Measurements from ENCODE around the gene GAR1.

The GAR1 gene

DNA sequence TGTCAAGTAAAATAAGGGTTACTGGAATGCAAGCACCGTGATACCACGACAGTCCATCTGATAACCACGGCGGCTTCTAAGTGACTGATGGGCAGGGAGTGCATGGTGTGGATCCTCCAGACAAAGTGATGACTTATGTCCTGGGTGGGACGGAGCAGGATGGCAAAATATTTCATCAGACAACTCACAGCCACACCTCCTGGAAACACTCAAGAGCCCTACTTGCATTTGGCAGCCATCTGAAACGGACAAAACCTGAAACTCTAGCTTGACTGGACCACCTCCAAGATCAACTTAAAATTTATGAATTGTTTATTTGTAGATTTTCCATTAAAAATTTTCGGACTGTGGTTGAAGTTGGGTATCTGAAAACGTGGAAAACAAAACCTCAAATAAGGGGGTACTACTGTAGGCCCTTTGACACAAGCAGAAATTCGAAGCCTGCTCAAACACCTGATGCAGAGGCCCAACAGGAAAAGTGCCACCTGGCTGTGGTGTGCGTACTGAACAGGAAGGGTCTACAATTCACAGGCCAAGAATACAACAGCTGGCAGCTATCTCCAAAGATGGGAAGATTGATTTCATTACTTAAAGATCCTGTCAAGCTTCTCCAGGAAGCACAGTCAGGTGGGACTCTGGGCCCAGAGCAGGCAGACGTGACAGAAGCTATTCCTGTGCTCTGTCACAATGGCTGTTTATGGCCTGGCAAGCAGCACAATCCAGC, 58.4 kb downstream of the GAR1 start:
- Histone ChIP-seq H3K9ac (ENCODE audit: low read depth, low read length) (no peak overlapping the region), H3K9me3 (replicated peaks; ENCODE audit: low read length) (no peaks in the 10 kb centered on the region), H3K27me3 (ENCODE audit: control insufficient read depth, insufficient read depth, low read length) (no peaks in the 10 kb centered on the region), H3K36me3 (ENCODE audit: insufficient read depth, low read length) (no peaks in the 10 kb centered on the region), H3K4me2 (ENCODE audit: low read length) (no peak overlapping the region), H3K4me3 (ENCODE audit: low read length) (no peak overlapping the region), H3K4me1 (ENCODE audit: control insufficient read depth, insufficient read depth, low read length) (no peaks in the 10 kb centered on the region)
